H9 (cell line): ENCODE measurements around the gene ACO1. TPM values are rescaled to one million over a fixed set of nuclear protein-coding genes. Genes with fewer than 3 reads are reported as not detected.

Experiments used
- DNase-seq: peaks from one replicate; pipeline ENCODE4 v3.0.0-alpha.2; 2017
- H2AFZ ChIP-seq: one replicate; pipeline ENCODE4 v1.6.1; 2013; ENCODE audit warnings: mild to moderate bottlenecking, low read length, control low read depth, moderate library complexity
- H2AK5ac ChIP-seq: 2 replicates; pipeline ENCODE4 v1.6.1; 2013; ENCODE audit warnings: low read length, control low read depth, mixed read lengths; ENCODE audit not compliant: insufficient read length
- H2BK120ac ChIP-seq: one replicate; pipeline ENCODE4 v1.6.1; 2013; ENCODE audit warnings: low read depth, mild to moderate bottlenecking, low read length, control low read depth, inconsistent platforms; ENCODE audit not compliant: poor library complexity, severe bottlenecking
- H2BK12ac ChIP-seq: 2 replicates; pipeline ENCODE4 v1.6.1; 2013; ENCODE audit warnings: low read length, control low read depth, mixed read lengths, low read depth; ENCODE audit not compliant: insufficient read length
- H2BK15ac ChIP-seq: 2 replicates; pipeline ENCODE4 v1.6.1; 2013; ENCODE audit warnings: low read depth, low read length, control low read depth
- H2BK20ac ChIP-seq: one replicate; pipeline ENCODE4 v1.6.1; 2013; ENCODE audit warnings: low read depth, mild to moderate bottlenecking, low read length, control low read depth, inconsistent platforms; ENCODE audit not compliant: poor library complexity, severe bottlenecking
- H2BK5ac ChIP-seq: 2 replicates; pipeline ENCODE4 v1.6.1; 2013; ENCODE audit warnings: low read length, control low read depth, mixed read lengths; ENCODE audit not compliant: insufficient read length
- H3K14ac ChIP-seq: 2 replicates; pipeline ENCODE4 v1.6.1; 2013; ENCODE audit warnings: low read length, control low read depth; ENCODE audit not compliant: insufficient read depth
- H3K18ac ChIP-seq: 2 replicates; pipeline ENCODE4 v1.6.1; 2013; ENCODE audit warnings: low read depth, mild to moderate bottlenecking, mixed read lengths, low read length, control low read depth; ENCODE audit not compliant: insufficient read length
- H3K23ac ChIP-seq: 2 replicates; pipeline ENCODE4 v1.6.1; 2013; ENCODE audit warnings: low read length, control low read depth, mixed read lengths, low read depth; ENCODE audit not compliant: insufficient read length
- H3K23me2 ChIP-seq: 2 replicates; pipeline ENCODE4 v1.6.1; 2013; ENCODE audit warnings: low read depth, mild to moderate bottlenecking, mixed read lengths, low read length, control low read depth; ENCODE audit not compliant: insufficient read length, poor library complexity, severe bottlenecking
- H3K27ac ChIP-seq: 2 replicates; pipeline ENCODE4 v1.5.1; 2013; ENCODE audit warnings: low read length, control low read depth, mixed read lengths, low read depth; ENCODE audit not compliant: insufficient read length
- H3K27me3 ChIP-seq: 2 replicates; pipeline ENCODE4 v1.6.1; 2013; ENCODE audit warnings: low read length, control low read depth, inconsistent platforms; ENCODE audit not compliant: insufficient read depth
- H3K4ac ChIP-seq: 2 replicates; pipeline ENCODE4 v1.6.1; 2013; ENCODE audit warnings: low read depth, mild to moderate bottlenecking, control low read depth, inconsistent platforms, low read length, moderate library complexity
- H3K4me1 ChIP-seq: 2 replicates; pipeline ENCODE4 v1.6.1; 2013; ENCODE audit warnings: low read length, control low read depth, inconsistent platforms; ENCODE audit not compliant: insufficient read depth
- H3K4me2 ChIP-seq: 2 replicates; pipeline ENCODE4 v1.6.1; 2013; ENCODE audit warnings: low read length, control low read depth, mixed read lengths; ENCODE audit not compliant: insufficient read length, insufficient read depth
- H3K56ac ChIP-seq: 2 replicates; pipeline ENCODE4 v1.6.1; 2013; ENCODE audit warnings: low read depth, mild to moderate bottlenecking, mixed read lengths, low read length, control low read depth; ENCODE audit not compliant: insufficient read length
- H3K79me1 ChIP-seq: 2 replicates; pipeline ENCODE4 v1.6.1; 2013; ENCODE audit warnings: low read depth, mild to moderate bottlenecking, moderate library complexity, low read length, control low read depth, inconsistent platforms; ENCODE audit not compliant: insufficient read depth, poor library complexity, severe bottlenecking
- H3K79me2 ChIP-seq: 2 replicates; pipeline ENCODE4 v1.6.1; 2013; ENCODE audit warnings: low read length, control low read depth, inconsistent platforms; ENCODE audit not compliant: insufficient read depth
- H3K9ac ChIP-seq: 2 replicates; pipeline ENCODE4 v1.6.1; 2013; ENCODE audit warnings: low read length, control low read depth, mixed read lengths; ENCODE audit not compliant: insufficient read length; ENCODE audit errors: extremely low read depth
- H3K9me3 ChIP-seq: one replicate; pipeline ENCODE4 v1.6.1; 2013; ENCODE audit warnings: low read depth, low read length, inconsistent platforms; ENCODE audit not compliant: control insufficient read depth
- H3T11ph ChIP-seq: one replicate; pipeline ENCODE4 v1.6.1; 2013; ENCODE audit warnings: mild to moderate bottlenecking, low read length, control low read depth, inconsistent platforms
- H4K20me1 ChIP-seq: one replicate; pipeline ENCODE4 v1.6.1; 2013; ENCODE audit not compliant: control insufficient read depth, insufficient read length, insufficient read depth
- H4K5ac ChIP-seq: 2 replicates; pipeline ENCODE4 v1.6.1; 2013; ENCODE audit warnings: low read depth, mild to moderate bottlenecking, mixed read lengths, low read length, control low read depth; ENCODE audit not compliant: insufficient read length
- H4K8ac ChIP-seq: replicated peaks from 2 replicates; pipeline ENCODE4 v1.6.1; 2013; ENCODE audit warnings: low read length, control low read depth, mixed read lengths, low read depth; ENCODE audit not compliant: insufficient read length
- H4K91ac ChIP-seq: 2 replicates; pipeline ENCODE4 v1.6.1; 2013; ENCODE audit warnings: low read depth, mild to moderate bottlenecking, moderate library complexity, mixed read lengths, low read length, control low read depth; ENCODE audit not compliant: insufficient read length
- H3K27ac Mint-ChIP-seq, 3 experiments: 2 replicates in 2 of 3; 3 replicates in 1 of 3; pipeline ENCODE4 v1.8.0; 2020 to 2021; ENCODE audit warnings: mixed read lengths in 3 of 3, mild to moderate bottlenecking in 1 of 3, moderate library complexity in 1 of 3
- H3K27me3 Mint-ChIP-seq: 2 replicates; pipeline ENCODE4 v1.8.0; 2021; ENCODE audit warnings: low read depth, mild to moderate bottlenecking, moderate library complexity, mixed read lengths
- H3K36me3 Mint-ChIP-seq, 3 experiments: 2 replicates in 2 of 3; 3 replicates in 1 of 3; pipeline ENCODE4 v1.8.0; 2020 to 2021; ENCODE audit warnings: low read depth in 3 of 3, mixed read lengths in 3 of 3; ENCODE audit not compliant: insufficient read depth in 1 of 3
- H3K4me1 Mint-ChIP-seq, 2 experiments: 2 replicates each; pipeline ENCODE4 v1.8.0; 2020; ENCODE audit warnings: mixed read lengths in 2 of 2
- H3K4me3 Mint-ChIP-seq, 2 experiments: 2 replicates in 1 of 2; 3 replicates in 1 of 2; pipeline ENCODE4 v1.8.0; 2020 to 2021; ENCODE audit warnings: mild to moderate bottlenecking in 2 of 2, mixed read lengths in 2 of 2, moderate library complexity in 1 of 2
- H3K9me3 Mint-ChIP-seq, 2 experiments: 2 replicates in 1 of 2; 3 replicates in 1 of 2; pipeline ENCODE4 v1.8.0; 2020; ENCODE audit warnings: mild to moderate bottlenecking in 2 of 2, mixed read lengths in 2 of 2, moderate library complexity in 1 of 2
- whole genome bisulfite sequencing: extraction: QIAGEN DNeasy Blood & Tissue Kit; methylation state at CpG from one replicate; pipeline ENCODE4 v1.1.7; 2013; ENCODE audit warnings: missing lambda C conversion rate, low lambda C conversion rate, mixed read lengths; ENCODE audit not compliant: insufficient read length; ENCODE audit errors: extremely low coverage; 5-methylcytosine and 5-hydroxymethylcytosine counted together
- total RNA-seq: library from RNA; stranded (reverse); gene quantifications from 2 replicates; pipeline ENCODE4 v1.2.1, GENCODE V29; 2021
- TF ChIP-seq, protein P1 (sequence below): fragments of 200-600 bp; sonication (generic); conservative IDR thresholded peaks from 3 replicates; pipeline ENCODE4 v1.8.0; 2021; ENCODE audit warnings: antibody characterized with exemption, mild to moderate bottlenecking

The ACO1 gene
- total RNA-seq, 1 experiment from 2014 or later: 44.5 TPM

DNA sequence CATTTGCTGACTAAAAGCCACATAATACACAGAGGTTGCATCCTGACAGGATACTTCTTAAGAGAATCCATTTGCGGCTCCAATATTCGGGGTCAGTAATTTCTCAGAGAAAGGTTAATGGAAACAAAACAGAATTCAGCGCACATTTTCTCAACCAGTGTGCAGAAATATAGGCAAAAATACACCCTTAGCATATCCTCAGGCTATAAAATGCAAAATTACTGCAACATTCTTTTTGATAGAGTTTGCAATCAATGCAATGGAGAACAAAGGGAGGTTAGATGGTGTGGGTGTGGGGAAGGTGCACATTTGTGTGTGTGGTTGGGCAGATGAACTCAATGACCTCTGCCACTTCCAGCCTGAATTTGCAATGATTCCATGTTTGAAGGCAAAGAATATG lies 35.4 kb upstream of the ACO1 start:
- no peak overlapping the region for H2AK5ac ChIP-seq
- Mint-ChIP-seq H3K27ac (no peak overlapping the region), H3K36me3 (peaks cover 0 to 1% (median 0%) of the 10 kb centered on the region in 3 experiments; a peak in 1 of 7 replicates), H3K4me1 (peaks cover 27 to 49% of the 10 kb centered on the region in 2 experiments), H3K4me3 (no peak overlapping the region), H3K27me3 (no peaks in the 10 kb centered on the region), H3K9me3 (no peaks in the 10 kb centered on the region)
- no peak overlapping the region for H2AFZ ChIP-seq
- no peak overlapping the region for H2BK120ac ChIP-seq
- DNase-seq: no peak
- no peaks in the 10 kb centered on the region for H4K20me1 ChIP-seq
- no peak overlapping the region for H2BK20ac ChIP-seq
- H3K27ac ChIP-seq: no peak overlapping the region
- no peak overlapping the region for H3K23ac ChIP-seq
- H2BK12ac ChIP-seq: no peak overlapping the region
- H2BK5ac ChIP-seq: no peak overlapping the region
- H3K27me3 ChIP-seq: no peaks in the 10 kb centered on the region
- no peak overlapping the region for H3T11ph ChIP-seq
- no peak overlapping the region for H3K18ac ChIP-seq
- no peak overlapping the region for H3K9ac ChIP-seq
- no peak overlapping the region for H4K91ac ChIP-seq
- H3K4me1 ChIP-seq: peaks cover 9% of the 10 kb centered on the region
- no CpG with 5 or more reads among the region's 3 CpGs for WGBS
- H3K56ac ChIP-seq: no peak overlapping the region
- no peak overlapping the region for H4K8ac ChIP-seq
- no peaks in the 10 kb centered on the region for H3K79me1 ChIP-seq
- no peak overlapping the region for H2BK15ac ChIP-seq
- no peak overlapping the region for H3K4me2 ChIP-seq
- H4K5ac ChIP-seq: no peak overlapping the region
- no peak overlapping the region for H3K14ac ChIP-seq
- no peaks in the 10 kb centered on the region for H3K9me3 ChIP-seq
- H3K23me2 ChIP-seq: peaks cover 3% of the 10 kb centered on the region
- TF ChIP-seq, protein P1, sequence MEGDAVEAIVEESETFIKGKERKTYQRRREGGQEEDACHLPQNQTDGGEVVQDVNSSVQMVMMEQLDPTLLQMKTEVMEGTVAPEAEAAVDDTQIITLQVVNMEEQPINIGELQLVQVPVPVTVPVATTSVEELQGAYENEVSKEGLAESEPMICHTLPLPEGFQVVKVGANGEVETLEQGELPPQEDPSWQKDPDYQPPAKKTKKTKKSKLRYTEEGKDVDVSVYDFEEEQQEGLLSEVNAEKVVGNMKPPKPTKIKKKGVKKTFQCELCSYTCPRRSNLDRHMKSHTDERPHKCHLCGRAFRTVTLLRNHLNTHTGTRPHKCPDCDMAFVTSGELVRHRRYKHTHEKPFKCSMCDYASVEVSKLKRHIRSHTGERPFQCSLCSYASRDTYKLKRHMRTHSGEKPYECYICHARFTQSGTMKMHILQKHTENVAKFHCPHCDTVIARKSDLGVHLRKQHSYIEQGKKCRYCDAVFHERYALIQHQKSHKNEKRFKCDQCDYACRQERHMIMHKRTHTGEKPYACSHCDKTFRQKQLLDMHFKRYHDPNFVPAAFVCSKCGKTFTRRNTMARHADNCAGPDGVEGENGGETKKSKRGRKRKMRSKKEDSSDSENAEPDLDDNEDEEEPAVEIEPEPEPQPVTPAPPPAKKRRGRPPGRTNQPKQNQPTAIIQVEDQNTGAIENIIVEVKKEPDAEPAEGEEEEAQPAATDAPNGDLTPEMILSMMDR: no peak
- H3K4ac ChIP-seq: no peak overlapping the region
- no peaks in the 10 kb centered on the region for H3K79me2 ChIP-seq
